Tibial artery (tissue), 4 donors: Measurements from ENCODE around the gene FRS3.

Experiments used
- DNase-seq, 2 donors: peaks; one replicate each; pipeline ENCODE4 v3.0.0-alpha.2; 2019
- H3K27ac ChIP-seq, 2 donors: fragments of 200-600 bp; sonication (generic) in 1 of 2; 1 replicate in 1 of 2; 2 replicates in 1 of 2; pipeline ENCODE4 v1.5.1; 2018 to 2019; ENCODE audit warnings: mild to moderate bottlenecking in 1 of 2
- H3K27me3 ChIP-seq, 2 donors: fragments of 200-600 bp; sonication (generic) in 1 of 2; one replicate each; pipeline versions ENCODE4 v1.5.1 to v1.6.0; 2016 to 2019
- H3K36me3 ChIP-seq, 3 donors: fragments of 200-600 bp; sonication (generic) in 2 of 3; one replicate each; pipeline ENCODE4 v1.5.1; 2016 to 2019; ENCODE audit warnings: mild to moderate bottlenecking in 2 of 3
- H3K4me1 ChIP-seq, 4 donors: fragments of 200-600 bp; sonication (generic) in 2 of 4; 1 replicate in 3 of 4; 2 replicates in 1 of 4; pipeline ENCODE4 v1.5.1; 2016 to 2019
- H3K4me3 ChIP-seq, 2 donors: fragments of 200-600 bp; sonication (generic) in 1 of 2; 1 replicate in 1 of 2; 2 replicates in 1 of 2; pipeline ENCODE4 v1.5.1; 2018 to 2019; ENCODE audit warnings: mild to moderate bottlenecking in 2 of 2
- H3K9me3 ChIP-seq, 3 donors: fragments of 200-600 bp; sonication (generic) in 1 of 3; one replicate each; pipeline ENCODE4 v1.5.1; 2016 to 2019
- intact Hi-C: fragments of 100-400 bp; cut with DNase I; formaldehyde crosslinking; loops from one replicate; pipeline ENCODE4 v1.15.0; 2023; ENCODE audit warnings: low total_unique reads
- TF ChIP-seq, protein P1 (sequence below), 2 experiments: fragments of 200-600 bp in 1 of 2; fragments of 450-650 bp in 1 of 2; IDR thresholded peaks; one replicate each; pipeline ENCODE4 v1.5.1; 2017 to 2019; ENCODE audit warnings: antibody characterized with exemption in 2 of 2, mild to moderate bottlenecking in 1 of 2, moderate library complexity in 1 of 2

Gene FRS3

DNA sequence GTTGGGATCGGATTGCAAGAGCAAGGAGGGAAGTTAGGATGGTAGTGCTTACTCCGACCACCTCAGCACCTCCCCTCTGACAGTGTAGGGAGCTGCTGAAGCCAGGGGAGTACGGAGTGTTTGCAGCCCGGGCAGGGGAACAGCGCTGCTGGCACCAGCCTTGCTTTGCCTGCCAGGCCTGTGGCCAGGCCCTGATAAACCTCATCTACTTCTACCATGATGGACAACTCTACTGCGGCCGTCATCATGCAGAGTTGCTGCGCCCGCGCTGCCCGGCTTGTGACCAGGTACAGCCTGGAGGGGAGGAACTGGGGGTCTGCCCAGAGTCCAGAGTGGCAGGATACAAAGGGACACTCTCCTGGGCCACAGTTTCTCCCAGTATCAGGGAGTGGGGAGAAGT is 5.6 kb upstream of the FRS3 start:
- H3K27me3 ChIP-seq: no peaks in the 10 kb centered on the region
- intact Hi-C loops: loop anchor here (5.0 to 10.0 kb wide), 3 partner anchors 80 to 430 kb away; partner anchors contain the start of gene MRPS10
- no peaks in the 10 kb centered on the region for H3K9me3 ChIP-seq
- H3K4me1 ChIP-seq: peaks cover 0 to 42% (median 27%) of the 10 kb centered on the region in 4 donors
- TF ChIP-seq, protein P1, sequence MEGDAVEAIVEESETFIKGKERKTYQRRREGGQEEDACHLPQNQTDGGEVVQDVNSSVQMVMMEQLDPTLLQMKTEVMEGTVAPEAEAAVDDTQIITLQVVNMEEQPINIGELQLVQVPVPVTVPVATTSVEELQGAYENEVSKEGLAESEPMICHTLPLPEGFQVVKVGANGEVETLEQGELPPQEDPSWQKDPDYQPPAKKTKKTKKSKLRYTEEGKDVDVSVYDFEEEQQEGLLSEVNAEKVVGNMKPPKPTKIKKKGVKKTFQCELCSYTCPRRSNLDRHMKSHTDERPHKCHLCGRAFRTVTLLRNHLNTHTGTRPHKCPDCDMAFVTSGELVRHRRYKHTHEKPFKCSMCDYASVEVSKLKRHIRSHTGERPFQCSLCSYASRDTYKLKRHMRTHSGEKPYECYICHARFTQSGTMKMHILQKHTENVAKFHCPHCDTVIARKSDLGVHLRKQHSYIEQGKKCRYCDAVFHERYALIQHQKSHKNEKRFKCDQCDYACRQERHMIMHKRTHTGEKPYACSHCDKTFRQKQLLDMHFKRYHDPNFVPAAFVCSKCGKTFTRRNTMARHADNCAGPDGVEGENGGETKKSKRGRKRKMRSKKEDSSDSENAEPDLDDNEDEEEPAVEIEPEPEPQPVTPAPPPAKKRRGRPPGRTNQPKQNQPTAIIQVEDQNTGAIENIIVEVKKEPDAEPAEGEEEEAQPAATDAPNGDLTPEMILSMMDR (IDR thresholded peaks at IDR 0.05): no peak
- peaks cover 0 to 12% (median 12%) of the 10 kb centered on the region in 3 donors for H3K36me3 ChIP-seq
- no peak for DNase-seq
- no peak overlapping the region for H3K27ac ChIP-seq
- no peak overlapping the region for H3K4me3 ChIP-seq

DNA sequence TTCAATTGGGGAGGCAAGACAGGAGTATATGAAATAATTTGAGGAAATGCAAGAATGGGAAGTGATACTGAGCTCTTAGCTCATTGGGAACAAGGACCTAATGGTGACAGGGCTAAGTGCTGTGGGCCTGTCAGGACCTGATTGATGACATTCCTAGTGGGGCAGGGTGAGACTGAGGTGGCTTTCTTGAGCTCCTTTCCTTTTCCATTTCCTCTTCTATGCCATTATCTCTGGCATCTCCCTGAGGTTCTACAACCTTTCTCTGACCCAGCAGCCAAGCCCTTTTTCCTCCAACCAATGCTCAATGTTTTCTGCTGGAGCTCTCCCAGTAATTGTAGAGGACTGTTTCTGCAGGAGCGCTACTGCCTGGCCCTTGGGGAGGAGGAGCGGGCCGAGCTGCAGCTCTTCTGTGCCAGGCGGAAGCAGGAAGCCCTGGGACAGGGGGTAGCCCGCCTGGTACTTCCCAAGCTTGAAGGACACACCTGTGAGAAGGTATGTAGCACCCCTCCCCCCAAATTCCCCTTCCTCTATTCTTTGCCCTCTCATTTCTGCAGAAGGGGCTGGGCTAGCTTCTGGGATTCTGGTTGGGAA is 5.0 kb upstream of the FRS3 start:
- intact Hi-C loops: loop anchor here (5.0 to 10.0 kb wide), 4 partner anchors 80 to 430 kb away; partner anchors contain the start of gene MRPS10
- TF ChIP-seq, protein P1 (IDR thresholded peaks at IDR 0.05): no peak
- H3K36me3 ChIP-seq: peaks cover 0 to 8% (median 6%) of the 10 kb centered on the region in 3 donors
- DNase-seq: no peak
- no peaks in the 10 kb centered on the region for H3K27me3 ChIP-seq
- H3K4me1 ChIP-seq: peaks cover 0 to 42% (median 27%) of the 10 kb centered on the region in 4 donors
- no peak overlapping the region for H3K27ac ChIP-seq
- no peak overlapping the region for H3K4me3 ChIP-seq
- H3K9me3 ChIP-seq: no peaks in the 10 kb centered on the region

DNA sequence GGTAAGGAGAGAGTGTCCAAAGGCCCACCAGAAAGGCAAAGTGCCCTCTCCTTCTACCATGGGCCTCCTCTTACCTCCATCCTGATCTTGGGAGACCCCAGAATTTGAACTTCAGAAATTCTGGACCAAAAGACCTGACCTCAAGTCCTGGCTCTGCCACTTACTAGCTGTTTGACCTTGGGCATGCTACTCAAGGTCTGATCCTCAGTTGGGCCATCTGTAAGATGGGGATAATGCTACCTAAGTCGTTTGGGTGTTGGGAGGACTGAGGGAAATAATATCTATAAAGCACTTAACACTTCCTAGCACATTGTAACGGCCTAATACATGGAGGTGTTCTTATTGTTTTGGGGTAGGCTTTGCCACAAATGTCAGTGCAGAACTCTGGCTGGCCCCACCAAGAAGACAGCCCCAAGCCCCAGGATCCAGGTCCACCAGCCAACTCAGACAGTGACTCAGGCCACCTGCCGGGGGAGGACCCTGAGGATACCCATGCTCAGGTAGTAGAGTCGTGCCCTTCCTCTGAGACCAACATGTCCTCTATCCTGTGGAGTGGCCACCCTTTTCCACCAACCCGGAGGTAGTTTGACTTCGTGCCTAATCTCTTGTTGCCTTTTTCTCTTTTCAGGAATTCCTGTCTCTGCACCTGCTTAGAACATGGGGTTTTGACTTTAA is 3.5 kb upstream of the FRS3 start:
- no peaks in the 10 kb centered on the region for H3K9me3 ChIP-seq
- no peak overlapping the region for H3K4me3 ChIP-seq
- intact Hi-C loops: loop anchor here (5.0 to 10.0 kb wide), 3 partner anchors 78 to 432 kb away; partner anchors contain the start of gene MRPS10
- H3K4me1 ChIP-seq: peaks cover 0 to 41% (median 28%) of the 10 kb centered on the region in 4 donors
- no peaks in the 10 kb centered on the region for H3K36me3 ChIP-seq
- no peaks in the 10 kb centered on the region for H3K27me3 ChIP-seq
- TF ChIP-seq, protein P1 (IDR thresholded peaks at IDR 0.05): no peak
- no peak overlapping the region for H3K27ac ChIP-seq
- no peak for DNase-seq

DNA sequence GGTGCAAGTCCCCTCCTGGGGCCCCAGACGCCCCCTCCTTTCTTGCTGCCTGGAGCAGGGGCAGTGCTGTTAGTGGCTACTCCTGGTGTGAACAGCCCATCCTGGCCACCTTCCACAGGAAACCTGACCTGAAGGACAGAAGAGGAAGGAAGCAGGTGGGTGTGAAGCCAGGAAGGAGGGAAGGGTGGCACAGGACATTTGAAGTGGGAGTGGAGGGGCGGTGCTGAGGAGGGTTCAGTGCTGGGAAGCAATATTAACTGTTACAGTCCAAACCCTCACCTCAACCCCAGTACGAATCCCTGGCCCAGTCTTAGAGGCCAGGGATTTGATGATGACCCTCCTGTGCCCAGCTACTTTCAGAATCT is 1.6 kb upstream of the FRS3 start:
- Histone ChIP-seq H3K27me3 (no peaks in the 10 kb centered on the region), H3K4me1 (peaks cover 0 to 40% (median 27%) of the 10 kb centered on the region in 4 donors), H3K9me3 (no peaks in the 10 kb centered on the region), H3K27ac (peak overlapping the region; percentile 80 to 86), H3K4me3 (peak overlapping the region; percentile 75 to 80), H3K36me3 (peaks cover 4 to 10% (median 9%) of the 10 kb centered on the region in 3 donors)
- TF ChIP-seq, protein P1 (IDR thresholded peaks at IDR 0.05): no peak
- DNase-seq: no peak
- intact Hi-C loops: loop anchor here (5.0 to 10.0 kb wide), 3 partner anchors 77 to 433 kb away; partner anchors contain the start of gene MRPS10

GRCh38 chr6:41780551-41781365 is 1.1 kb upstream of the FRS3 start, which contains the start of gene PRICKLE4:
TSS of gene PRICKLE4 (plus strand) at chr6:41780782. CDS start at chr6:41783474, 2,692 bp downstream.
- H3K27ac ChIP-seq: peak within 1 kb of the TSS; percentile 80 to 86
- DNase-seq: peak; percentile 42 to 72
- peak within 1 kb of the TSS; percentile 75 to 80 for H3K4me3 ChIP-seq
- H3K27me3 ChIP-seq: no peaks in the 10 kb centered on the region
- intact Hi-C loops: loop anchor here (5.0 to 10.0 kb wide), 3 partner anchors 76 to 434 kb away; partner anchors contain the start of gene MRPS10
- peaks cover 0 to 34% (median 22%) of the 10 kb centered on the region in 4 donors for H3K4me1 ChIP-seq
- H3K36me3 ChIP-seq: peaks cover 6 to 16% (median 11%) of the 10 kb centered on the region in 3 donors
- TF ChIP-seq, protein P1 (IDR thresholded peaks at IDR 0.05): no peak
- no peaks in the 10 kb centered on the region for H3K9me3 ChIP-seq
